Activated CD4-positive, alpha-beta T cell treated with anti-CD3 and anti-CD28 coated beads, Interleukin-10, Interleukin-2, amounts not matched to agents 100 ng/mL and 50 ng/mL, durations not matched to agents 16 hours and 8 hours (primary cell): ENCODE data around the gene ADIRF.
"Not testable (repeated sequence)": the region's sequence is repeated elsewhere in the genome, so short reads cannot be mapped to it uniquely, and the experiment has no call there.

Experiments
- DNase-seq: peaks from one replicate; pipeline ENCODE4 v3.0.0-alpha.2; 2020

The ADIRF gene

DNA sequence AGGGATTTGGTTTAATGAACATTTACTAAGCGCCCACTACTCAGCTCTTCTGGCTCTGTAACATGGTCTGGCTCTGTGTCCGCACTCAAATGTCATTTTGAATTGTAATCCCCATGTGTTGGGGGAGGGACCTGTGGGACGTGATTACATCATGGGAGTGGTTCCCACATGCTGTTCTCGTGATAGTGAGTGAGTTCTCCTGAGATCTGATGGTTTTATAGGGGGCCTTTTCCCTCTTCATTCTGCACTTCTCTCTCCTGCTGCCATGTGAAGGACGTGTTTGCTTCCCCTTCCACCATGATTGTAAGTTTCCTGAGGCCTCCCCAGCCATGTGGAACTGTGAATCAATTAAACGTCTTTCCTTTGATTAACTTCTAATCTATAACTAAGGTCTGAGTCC, 12.7 kb downstream of the ADIRF start:
- DNase-seq, result not testable (repeated sequence)

DNA sequence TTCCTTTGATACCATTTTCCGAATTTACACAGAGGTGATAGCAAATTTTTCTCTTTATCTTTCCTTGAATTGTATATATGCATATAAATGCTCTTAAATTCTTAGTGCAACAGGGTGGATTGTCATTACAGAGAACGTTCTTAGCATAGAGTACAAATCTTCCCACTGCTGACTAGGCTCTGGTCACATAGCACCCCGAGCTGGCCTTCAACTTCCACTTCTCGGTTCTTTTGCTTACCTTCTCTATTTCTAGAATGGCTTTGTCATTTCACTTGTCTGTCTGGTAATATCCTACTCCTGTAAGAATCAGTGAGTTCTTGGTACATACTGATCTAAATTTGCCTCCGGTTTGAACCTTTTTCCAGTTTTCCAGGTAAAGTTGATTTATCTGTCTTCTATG, 13.4 kb downstream of the ADIRF start:
- no peak for DNase-seq

DNA sequence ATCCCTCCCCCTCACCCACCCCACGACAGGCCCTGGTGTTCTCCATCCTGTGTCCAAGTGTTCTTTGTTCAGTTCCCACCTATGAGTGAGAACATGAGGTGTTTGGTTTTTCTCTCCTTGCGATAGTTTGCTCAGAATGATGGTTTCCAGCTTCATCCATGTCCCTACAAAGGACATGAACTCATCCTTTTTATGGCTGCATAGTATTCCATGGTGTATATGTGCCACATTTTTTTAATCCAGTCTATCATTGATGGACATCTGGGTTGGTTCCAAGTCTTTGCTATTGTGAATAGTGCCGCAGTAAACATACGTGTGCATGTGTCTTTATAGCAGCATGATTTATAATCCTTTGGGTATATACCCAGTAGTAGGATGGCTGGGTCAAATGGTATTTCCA, 16.2 kb downstream of the ADIRF start:
- DNase-seq, result not testable (repeated sequence)

DNA sequence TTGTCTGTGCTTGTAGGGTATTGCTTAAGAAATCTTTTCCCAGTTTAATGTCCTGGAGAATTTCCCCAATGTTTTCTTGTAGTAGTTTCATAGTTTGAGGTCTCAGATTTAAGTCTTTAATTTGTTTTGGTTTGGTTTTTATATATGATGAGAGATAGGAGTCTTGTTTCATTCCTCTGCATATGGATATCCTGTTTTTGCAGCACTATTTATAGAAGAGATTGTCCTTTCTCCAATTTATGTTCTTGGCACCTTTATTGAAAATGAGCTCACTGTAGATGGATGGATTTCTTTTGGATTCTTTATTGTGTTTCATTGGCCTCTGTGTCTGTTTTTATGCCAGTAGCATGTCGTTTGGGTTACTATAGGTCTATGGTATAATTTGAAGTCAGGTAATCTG, 20.2 kb downstream of the ADIRF start:
- no peak for DNase-seq

DNA sequence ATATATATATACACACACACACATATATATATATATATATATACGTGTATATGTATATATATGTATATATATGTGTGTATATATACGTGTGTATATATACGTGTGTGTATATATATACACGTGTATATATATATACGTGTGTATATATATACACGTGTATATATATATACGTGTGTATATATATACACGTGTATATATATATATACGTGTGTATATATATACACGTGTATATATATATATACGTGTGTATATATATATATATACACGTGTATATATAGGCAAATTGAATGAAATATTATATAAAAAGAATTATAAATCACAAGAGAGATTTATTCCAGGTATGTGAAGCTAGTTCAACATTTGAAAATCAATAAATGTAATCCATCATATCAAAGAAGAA, 23.1 kb downstream of the ADIRF start:
- not testable (repeated sequence) for DNase-seq

DNA sequence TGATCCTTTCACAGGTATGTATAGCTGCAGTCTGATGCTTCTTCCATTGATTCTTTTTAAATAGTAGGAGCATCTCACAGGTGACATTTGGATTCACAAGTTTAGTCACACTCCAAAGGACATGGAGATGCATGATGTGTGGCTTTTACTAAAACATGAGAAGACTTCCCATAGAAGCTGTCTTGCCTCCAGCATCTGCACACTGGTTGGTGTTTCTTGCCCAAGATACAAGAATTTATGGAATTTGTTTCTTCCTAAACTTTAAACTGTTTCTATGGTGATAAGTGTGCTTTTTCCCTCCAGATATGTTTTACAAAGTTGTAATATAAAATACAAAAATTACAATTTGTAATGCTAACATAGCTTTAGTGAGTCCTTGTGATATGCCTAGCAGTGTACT, 24.2 kb downstream of the ADIRF start:
- no peak for DNase-seq

DNA sequence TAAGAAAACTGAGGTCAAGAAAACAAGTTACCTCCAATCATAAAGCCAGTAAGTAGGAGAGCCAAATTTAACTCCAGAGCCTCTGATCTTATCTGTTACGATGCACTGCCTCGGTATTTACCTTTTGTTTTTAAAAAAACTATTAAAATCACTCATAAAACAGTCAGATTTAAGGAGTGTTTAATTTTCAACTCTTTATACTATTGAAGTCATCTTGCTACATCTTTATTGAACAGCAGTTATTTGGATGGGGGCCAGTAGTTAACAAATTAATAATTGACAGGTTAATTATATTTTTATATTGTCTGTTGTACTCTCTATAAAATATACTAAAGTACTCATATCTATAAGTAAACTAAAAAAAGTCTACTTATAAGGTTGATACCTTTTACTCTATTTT, 24.6 kb downstream of the ADIRF start:
- DNase-seq, result no peak

DNA sequence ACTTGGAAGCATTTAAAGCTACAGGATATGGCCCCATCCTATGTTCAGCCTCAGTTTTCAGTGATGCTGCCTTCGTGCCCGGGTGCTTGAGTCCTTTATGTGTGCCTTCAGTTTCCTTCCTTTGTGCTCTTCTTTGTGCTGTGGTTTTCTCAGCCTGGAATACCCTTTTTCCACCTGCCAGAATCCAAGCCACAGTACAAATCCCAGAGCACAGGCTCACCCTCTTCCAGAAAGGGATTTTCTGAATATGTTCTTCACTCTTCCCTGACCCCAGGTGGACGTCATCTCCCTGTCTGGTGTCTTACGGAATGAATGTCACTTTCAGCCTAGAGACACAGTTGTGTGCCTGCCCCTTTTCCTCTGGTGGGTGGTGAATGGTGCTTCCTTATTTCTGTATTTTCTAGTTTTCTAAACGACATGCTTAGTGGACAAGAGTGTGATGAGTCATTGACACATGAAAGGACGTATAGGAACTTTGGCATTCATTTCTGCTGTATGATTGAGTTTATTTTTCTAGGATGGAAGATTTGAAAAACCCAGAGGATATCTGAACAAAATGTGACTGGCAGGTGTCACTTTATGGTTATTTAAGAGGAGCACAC, 31.6 kb downstream of the ADIRF start:
- not testable (repeated sequence) for DNase-seq

DNA sequence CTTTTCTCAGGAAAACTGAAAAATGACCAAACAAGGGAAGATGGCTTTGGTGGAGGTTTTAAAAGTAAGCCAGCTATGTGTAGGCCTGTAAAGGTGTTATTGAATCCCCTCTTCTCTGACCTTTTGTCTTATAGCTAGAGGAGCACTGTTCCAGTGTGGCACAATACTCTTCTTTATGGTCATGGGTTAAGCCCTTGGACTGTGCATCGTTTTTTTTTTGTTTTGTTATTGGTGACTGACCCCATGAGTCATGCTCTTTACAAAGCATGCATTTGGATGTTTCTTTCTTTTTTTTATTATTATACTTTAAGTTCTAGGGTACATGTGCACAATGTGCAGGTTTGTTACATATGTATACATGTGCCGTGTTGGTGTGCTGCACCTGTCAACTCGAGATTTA, 32.2 kb downstream of the ADIRF start:
- no peak for DNase-seq

DNA sequence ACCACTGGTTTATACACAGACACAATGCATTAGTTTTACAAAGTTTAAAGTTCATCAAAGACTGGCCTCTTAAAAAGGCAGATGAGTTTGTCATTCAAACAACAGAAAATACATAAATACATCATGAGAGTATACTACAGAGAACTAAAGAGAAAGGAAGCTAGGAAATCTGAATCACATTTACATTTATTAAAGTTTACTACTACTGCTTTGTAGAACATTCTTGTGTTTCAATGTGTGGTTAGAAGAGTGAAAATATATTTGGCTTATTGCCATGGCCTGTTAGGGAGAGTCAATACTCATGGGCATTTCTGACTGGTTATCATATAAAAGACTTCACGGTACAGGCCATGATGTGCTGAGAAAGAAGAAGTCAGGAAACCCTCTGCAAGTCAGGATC, 38.8 kb downstream of the ADIRF start:
- not testable (repeated sequence) for DNase-seq

DNA sequence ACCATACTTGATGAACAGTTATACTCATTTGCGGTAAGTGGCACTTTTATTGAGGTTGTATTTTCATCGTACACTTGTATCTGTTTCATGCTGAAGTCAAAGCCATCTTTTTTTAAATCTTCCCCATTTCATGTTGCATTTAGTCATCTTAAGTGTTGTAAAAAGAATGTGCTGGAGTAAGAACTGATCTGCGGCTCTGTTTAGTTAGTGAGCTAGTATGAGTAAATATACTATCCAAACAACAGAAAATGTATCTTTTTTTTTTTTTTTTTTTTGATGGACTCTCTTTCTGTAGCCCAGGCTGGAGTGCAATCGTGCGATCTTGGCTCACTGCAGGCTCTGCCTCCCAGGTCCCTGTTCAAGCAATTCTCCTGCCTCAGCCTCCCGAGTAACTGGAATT, 39.4 kb downstream of the ADIRF start:
- not testable (repeated sequence) for DNase-seq

DNA sequence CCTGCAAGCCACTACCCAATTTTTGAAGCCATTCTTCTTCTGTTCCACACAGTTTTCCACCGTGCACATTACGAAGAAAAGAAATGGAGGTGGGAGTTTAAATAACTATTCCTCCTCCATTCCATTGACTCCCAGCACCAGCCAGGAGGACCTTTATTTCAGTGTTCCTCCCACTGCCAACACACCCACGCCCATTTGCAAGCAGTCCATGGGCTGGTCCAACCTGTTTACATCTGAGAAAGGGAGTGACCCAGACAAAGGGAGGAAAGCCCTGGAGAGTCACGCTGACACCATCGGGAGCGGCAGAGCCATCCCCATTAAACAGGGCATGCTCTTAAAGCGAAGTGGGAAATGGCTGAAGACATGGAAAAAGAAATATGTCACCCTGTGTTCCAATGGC, 40.0 kb downstream of the ADIRF start:
- not testable (repeated sequence) for DNase-seq

DNA sequence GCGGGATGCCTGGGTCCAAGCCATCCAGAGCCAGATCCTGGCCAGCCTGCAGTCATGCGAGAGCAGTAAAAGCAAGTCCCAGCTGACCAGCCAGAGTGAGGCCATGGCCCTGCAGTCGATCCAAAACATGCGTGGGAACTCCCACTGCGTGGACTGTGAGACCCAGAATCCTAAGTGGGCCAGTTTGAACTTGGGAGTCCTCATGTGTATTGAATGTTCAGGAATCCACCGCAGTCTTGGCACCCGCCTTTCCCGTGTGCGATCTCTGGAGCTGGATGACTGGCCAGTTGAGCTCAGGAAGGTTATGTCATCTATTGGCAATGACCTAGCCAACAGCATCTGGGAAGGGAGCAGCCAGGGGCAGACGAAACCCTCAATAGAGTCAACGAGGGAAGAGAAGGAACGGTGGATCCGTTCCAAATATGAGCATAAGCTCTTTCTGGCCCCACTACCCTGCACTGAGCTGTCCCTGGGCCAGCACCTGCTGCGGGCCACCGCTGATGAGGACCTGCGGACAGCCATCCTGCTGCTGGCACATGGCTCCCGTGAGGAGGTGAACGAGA, 40.9 kb downstream of the ADIRF start:
- not testable (repeated sequence) for DNase-seq

DNA sequence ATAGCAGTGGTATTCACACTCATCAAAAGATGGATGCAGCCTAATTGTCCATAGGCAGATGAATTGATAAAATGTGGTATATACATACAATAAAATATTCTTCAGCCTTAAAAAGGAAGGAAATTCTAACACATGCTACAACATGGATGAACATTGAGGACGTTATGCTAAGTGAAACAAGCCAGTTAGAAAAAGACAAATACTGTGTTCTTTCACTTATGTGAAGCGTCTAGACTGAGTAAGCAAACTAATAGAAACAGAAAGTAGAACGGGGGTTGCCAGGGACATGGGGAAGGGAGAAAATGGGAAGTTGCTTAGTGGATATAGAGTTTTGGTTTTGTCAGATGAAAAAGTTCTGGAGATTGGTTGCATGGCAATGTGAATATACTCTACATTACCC, 45.2 kb downstream of the ADIRF start:
- not testable (repeated sequence) for DNase-seq

DNA sequence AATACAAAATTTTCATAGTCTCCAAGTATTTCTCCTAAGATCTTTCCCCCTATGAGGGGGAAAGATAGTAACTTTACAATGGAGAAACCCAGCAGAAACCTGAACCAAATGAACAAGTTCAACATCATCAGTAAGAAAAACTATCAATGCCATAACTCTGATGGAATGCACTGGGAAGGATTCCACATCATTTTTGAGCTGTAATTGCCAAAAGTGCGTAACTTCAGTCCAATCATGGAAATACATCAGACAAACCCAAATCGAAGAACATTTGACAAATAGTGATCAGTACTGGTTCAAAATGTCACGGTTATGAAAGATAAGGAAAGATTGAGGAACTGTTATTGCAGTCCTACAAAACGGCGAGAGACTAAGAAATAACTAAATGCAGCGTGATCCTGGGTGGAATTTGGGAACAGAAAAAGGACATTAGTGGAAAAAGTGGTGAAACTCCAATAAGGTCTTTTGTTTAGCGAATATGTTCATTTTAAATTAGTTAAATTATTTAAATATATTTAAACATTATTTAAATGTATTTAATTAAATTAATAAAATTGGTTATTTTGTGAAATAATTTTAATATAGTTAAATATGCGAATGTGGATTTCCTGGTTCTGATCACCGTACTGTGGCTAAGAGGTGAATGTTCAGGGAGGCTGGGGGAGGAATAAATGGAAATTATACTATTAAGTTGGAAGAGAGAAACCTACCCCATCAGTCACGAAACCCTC, 46.9 kb downstream of the ADIRF start:
- not testable (repeated sequence) for DNase-seq

DNA sequence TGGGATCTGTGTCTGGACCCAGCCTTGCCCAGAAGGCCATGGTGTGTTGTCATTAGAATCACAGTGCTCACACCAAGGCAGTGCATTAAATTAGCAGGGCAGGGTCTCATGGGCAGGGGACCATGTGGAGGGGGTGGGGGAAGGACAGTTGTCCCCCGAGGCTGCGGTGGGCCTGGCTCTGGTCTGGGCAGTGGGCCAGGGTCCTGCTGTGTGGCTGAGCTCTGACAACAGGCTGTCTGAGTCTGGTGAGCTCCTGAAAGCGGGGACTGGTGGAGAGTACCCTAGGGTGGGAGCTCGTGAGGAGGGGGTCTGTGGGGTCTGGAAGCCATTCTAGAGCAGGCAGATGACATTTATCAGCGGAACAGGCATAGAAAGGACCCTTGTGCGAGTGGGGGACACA, 49.8 kb downstream of the ADIRF start:
- not testable (repeated sequence) for DNase-seq

DNA sequence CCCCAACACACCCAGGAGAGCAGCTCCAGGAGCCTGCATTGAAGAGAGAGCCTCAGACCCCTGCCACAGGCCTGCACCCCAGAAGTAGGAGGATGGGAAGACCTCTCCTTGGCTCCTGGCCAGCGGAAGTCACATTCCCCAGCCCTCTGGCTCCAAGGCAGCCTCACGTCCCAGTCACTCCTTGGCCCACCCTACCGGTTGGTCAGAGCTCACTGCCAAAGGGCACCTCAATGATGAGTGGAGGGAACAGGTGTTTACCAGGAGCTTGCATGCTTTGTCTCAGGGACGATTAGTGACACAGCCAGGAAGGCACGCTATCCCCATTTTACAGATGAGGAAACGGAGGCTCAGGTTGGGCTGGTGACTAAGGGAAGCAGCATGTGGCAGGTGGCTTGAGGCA, 50.8 kb downstream of the ADIRF start:
- not testable (repeated sequence) for DNase-seq

DNA sequence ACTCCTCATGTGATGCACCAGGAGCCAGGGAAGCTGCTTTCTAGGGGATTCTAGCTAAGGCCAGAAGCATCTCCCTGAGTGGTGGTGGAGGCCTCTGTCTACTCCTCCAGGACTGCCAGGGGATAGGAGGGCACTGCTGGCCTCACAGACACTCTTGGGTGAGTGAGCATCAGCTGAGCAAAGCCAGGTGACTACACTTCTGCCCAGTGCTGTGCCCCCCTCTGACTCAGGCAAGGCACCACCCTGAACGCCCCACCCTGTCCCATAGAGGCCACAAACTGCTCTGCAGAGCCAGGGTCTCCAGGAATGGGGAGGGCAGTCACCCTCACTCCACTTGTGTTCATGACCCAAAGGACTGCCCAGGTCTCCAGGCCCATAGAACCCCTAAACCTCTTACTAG, 51.2 kb downstream of the ADIRF start:
- DNase-seq, result not testable (repeated sequence)

DNA sequence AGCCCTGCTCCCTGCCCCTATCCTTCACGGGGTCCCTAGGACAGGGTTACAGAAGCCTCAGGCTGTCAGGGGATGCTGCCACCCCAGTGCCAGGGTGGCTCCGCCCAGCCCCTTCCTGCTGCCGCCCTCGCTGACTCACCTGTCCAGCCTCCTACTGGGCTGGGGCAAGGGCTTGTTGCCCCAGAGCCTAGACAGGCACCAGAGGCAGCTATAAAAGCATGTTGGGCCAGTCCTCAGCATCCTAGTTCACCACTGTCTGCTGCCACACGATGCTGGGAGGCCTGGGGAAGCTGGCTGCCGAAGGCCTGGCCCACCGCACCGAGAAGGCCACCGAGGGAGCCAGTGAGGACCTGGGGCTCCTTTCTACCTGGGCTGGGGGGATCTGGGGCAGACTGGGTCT, 51.8 kb downstream of the ADIRF start, which contains the start of gene FAM25A:
TSS of gene FAM25A (plus strand) at position 239 of the 400 bp plus-strand sequence. CDS start at position 270, 31 bp downstream.
- DNase-seq, result not testable (repeated sequence)
